Ectodermal cell (in vitro differentiated cells): ENCODE data around the gene RAB1A.
"Not testable (repeated sequence)": the region's sequence is repeated elsewhere in the genome, so short reads cannot be mapped to it uniquely, and the experiment has no call there.

ENCODE experiments used
- H3K27ac ChIP-seq: 2 replicates; pipeline ENCODE4 v1.7.0; 2013; ENCODE audit warnings: mild to moderate bottlenecking, low read depth, low read length; ENCODE audit not compliant: insufficient read depth, poor library complexity, severe bottlenecking
- H3K27me3 ChIP-seq: 2 replicates; pipeline ENCODE4 v1.7.0; 2013; ENCODE audit warnings: mild to moderate bottlenecking, low read length; ENCODE audit not compliant: insufficient read depth, control insufficient read depth, poor library complexity, severe bottlenecking
- H3K36me3 ChIP-seq: one replicate; pipeline ENCODE4 v1.7.0; 2013; ENCODE audit warnings: low read length; ENCODE audit not compliant: control insufficient read depth, insufficient read depth
- H3K4me1 ChIP-seq: one replicate; pipeline ENCODE4 v1.7.0; 2013; ENCODE audit warnings: low read length; ENCODE audit not compliant: control insufficient read depth, insufficient read depth
- H3K4me3 ChIP-seq: 2 replicates; pipeline ENCODE4 v1.7.0; 2013; ENCODE audit warnings: low read depth, low read length, control low read depth; ENCODE audit not compliant: insufficient read depth
- H3K9me3 ChIP-seq: 2 replicates; pipeline ENCODE4 v1.7.0; 2013; ENCODE audit warnings: mild to moderate bottlenecking, low read length, moderate library complexity; ENCODE audit not compliant: control insufficient read depth
- WGBS, 2 experiments: methylation state at CpG; one replicate each; pipeline ENCODE4 v1.1.7; 2013; ENCODE audit warnings: missing lambda C conversion rate in 2 of 2; 5-methylcytosine and 5-hydroxymethylcytosine counted together

The RAB1A gene

DNA sequence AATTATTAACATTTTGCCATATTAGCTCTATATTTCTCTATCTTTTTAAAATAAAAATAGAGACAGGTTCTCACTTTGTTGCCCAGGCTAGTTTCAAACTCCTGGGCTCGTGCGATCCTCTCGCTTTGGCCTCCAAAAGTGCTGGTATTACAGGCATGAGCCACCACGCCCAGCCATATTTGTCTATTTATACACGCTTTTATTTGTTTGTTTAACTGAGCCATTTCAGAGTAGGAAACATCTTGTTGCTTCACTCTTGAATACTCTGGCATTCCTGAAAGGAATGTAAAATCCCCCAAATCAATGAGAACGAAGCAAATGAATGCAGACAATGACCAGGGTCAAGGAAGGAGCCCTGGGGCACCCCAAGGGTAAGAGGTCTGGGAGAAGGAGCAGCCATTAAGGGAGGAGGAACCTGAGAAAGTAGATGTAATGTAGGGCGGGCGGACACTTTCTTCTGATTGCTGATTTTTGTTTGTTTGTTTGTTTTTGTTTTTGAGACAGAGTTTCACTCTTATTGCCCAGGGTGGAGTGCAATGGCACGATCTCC is 31.7 kb upstream of the RAB1A start:
- 85 to 89% methylated on average over 9 of the region's 9 CpGs for WGBS, 2 experiments
- no peaks in the 10 kb centered on the region for H3K27me3 ChIP-seq
- no peaks in the 10 kb centered on the region for H3K9me3 ChIP-seq
- H3K4me3 ChIP-seq = no peak overlapping the region
- no peak overlapping the region for H3K27ac ChIP-seq
- H3K36me3 ChIP-seq = no peaks in the 10 kb centered on the region
- H3K4me1 ChIP-seq = no peaks in the 10 kb centered on the region

DNA sequence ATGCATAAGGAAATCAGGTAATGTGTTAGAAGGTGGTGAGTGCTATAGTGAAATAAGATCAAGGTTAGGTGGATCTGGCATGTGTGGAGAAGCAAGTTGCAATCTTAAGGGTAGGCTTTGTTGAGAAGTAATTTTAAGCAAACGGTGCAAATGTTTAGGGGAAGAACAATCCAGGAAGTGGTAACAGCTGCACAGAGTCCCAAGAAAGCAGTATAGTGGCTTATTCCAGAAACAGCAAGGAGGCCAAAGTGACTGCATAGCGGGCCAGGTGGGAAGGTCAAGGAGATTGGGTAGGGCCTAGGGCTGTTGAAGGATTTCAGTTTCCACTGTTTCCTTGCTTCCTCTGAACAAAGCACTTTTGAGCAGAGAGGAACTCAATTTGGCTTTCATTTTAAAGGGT is 30.0 kb upstream of the RAB1A start:
- whole genome bisulfite sequencing, 2 experiments = 90 to 91% methylated on average over 2 of the region's 2 CpGs

DNA sequence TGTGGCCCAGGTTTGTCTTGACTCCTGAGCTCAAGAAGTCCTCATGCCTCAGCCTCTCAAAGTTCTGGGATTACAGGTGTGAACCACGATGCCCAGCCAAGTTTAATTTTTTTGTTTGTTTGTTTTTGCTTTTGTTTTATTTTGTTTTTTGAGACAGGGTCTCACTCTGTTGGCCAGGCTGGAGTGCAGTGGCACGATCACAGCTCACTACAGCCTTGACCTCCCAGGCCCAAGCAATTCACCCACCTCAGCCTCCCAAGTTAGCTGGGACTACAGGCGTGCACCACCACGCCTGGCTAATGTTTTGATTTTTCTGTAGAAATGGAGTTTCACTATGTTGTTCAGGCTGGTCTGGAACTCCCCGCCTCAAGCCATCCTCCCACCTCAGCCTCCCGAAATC is 29.4 kb upstream of the RAB1A start:
- no peaks in the 10 kb centered on the region for H3K36me3 ChIP-seq
- no peak overlapping the region for H3K4me3 ChIP-seq
- WGBS, 2 experiments = 93% methylated on average over 6 of the region's 6 CpGs
- H3K27me3 ChIP-seq = no peaks in the 10 kb centered on the region
- no peaks in the 10 kb centered on the region for H3K4me1 ChIP-seq
- H3K9me3 ChIP-seq = no peaks in the 10 kb centered on the region
- no peak overlapping the region for H3K27ac ChIP-seq

More for the DNA sequence above, 30.0 kb upstream of the RAB1A start:
- Histone ChIP-seq H3K4me3 (no peak overlapping the region), H3K27ac (no peak overlapping the region), H3K36me3 (no peaks in the 10 kb centered on the region), H3K27me3 (no peaks in the 10 kb centered on the region), H3K9me3 (no peaks in the 10 kb centered on the region), H3K4me1 (no peaks in the 10 kb centered on the region)

DNA sequence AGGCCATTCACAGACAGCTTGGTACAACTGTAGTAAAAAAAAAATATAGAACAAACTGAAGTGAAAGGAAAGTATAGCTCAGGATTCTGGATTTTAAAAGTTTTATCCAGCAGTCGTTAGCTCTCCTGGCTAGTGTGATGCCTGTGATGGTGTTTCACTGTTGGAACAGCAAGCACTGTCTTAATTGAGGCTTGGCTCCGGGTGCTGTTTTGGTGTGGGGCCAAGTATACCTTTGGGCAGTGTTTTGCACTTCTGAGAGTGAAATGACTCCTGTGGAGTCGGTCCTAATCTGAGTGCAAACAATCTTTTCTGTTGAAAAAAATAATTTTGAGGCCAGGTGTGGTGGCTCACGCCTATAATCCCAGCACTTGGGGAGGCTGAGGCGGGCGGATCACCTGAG is 28.7 kb upstream of the RAB1A start:
- 88% methylated on average over 6 of the region's 6 CpGs for WGBS, 2 experiments
- Histone ChIP-seq H3K27ac (no peak overlapping the region), H3K9me3 (no peaks in the 10 kb centered on the region), H3K4me1 (no peaks in the 10 kb centered on the region), H3K4me3 (no peak overlapping the region), H3K27me3 (no peaks in the 10 kb centered on the region), H3K36me3 (no peaks in the 10 kb centered on the region)

DNA sequence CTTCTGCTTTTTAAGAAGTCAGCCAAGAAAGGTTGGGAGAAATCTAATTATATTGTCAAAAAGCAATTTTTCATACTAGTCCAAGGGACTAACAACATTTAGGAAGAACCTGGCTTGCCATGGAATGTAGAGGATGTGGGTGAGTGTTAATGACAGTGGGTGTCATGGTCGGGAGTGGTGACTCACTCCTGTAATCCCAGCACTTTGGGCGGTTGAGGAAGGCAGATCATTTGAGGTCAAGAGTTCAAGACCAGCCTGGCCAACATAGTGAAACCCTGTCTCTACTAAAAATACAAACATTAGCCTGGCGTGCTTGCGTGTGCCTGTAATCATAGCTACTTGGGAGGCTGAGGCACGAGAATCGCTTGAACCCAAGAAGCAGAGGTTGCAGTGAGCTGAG is 27.9 kb upstream of the RAB1A start:
- 87 to 92% methylated on average over 6 of the region's 6 CpGs for WGBS, 2 experiments
- not testable (repeated sequence) for H3K27me3 ChIP-seq, H3K4me3 ChIP-seq, H3K9me3 ChIP-seq, H3K4me1 ChIP-seq, H3K36me3 ChIP-seq, H3K27ac ChIP-seq

DNA sequence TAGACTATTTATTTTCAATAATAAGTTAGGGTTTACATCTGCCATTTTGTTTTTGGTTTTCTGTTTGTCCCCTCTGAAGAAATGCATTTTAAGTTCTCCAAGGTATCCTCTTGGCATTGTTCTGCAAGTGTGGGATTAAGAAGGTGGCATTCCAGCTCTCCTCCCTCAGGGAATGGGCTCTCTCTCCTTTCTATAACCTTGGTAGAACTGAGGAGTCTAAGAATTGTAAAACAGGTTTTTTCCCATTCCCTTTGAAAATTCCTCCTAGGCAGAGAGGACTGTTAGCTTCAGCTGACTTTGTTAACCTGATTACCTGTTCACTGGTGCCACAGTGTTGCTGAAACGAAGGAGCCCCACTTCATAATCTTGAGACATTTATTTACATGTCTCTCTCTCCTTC is 26.1 kb upstream of the RAB1A start:
- Histone ChIP-seq H3K27ac (no peak overlapping the region), H3K4me1 (no peaks in the 10 kb centered on the region), H3K27me3 (no peaks in the 10 kb centered on the region), H3K9me3 (no peaks in the 10 kb centered on the region), H3K4me3 (no peak overlapping the region), H3K36me3 (no peaks in the 10 kb centered on the region)
- 69 to 96% methylated on average over 1 of the region's 1 CpG for WGBS, 2 experiments

DNA sequence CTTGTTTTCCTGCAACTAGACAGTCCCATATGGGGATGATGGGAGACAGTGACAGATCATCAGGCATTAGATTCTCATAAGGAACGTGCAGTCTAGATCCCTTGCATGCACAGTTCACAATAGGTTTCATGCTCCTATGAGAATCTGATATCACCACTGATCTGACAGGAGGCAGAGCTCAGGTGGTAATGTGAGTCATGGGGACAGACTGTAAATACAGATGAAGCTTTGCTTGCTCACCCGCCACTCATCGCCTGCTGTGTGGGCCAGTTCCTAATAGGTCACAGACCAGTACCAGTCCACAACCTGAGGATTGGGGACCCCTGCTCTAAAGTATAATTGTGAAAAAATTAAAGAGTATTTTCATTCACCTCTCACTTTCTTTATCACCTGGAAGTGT is 23.6 kb upstream of the RAB1A start:
- no peaks in the 10 kb centered on the region for H3K36me3 ChIP-seq
- H3K4me1 ChIP-seq = no peaks in the 10 kb centered on the region
- WGBS, 2 experiments = 91 to 93% methylated on average over 3 of the region's 3 CpGs
- no peak overlapping the region for H3K27ac ChIP-seq
- H3K9me3 ChIP-seq = no peaks in the 10 kb centered on the region
- no peaks in the 10 kb centered on the region for H3K27me3 ChIP-seq
- H3K4me3 ChIP-seq = no peak overlapping the region

DNA sequence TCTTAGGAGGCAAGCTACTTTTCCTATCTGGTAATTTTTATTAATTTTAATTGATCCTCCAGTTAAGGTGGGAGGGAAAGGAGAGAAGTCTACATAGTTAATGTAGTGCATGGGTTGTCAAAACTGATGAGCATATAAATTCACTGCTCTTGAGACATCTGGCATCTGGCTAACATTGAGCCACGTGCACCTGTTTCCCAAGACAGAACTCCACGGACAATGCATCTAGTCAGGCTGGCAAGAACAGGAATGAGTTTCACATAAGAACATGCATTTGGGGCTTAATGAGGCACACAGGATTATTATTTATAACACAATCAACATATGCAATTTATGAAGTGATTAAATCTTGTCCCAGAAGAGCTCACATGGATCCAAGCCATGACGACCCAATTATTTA is 16.2 kb upstream of the RAB1A start:
- Histone ChIP-seq H3K9me3 (no peaks in the 10 kb centered on the region), H3K27ac (no peak overlapping the region), H3K4me1 (no peaks in the 10 kb centered on the region), H3K36me3 (no peaks in the 10 kb centered on the region), H3K27me3 (no peaks in the 10 kb centered on the region), H3K4me3 (no peak overlapping the region)
- WGBS, 2 experiments = 88 to 99% methylated on average over 2 to 3 of the region's 3 CpGs

DNA sequence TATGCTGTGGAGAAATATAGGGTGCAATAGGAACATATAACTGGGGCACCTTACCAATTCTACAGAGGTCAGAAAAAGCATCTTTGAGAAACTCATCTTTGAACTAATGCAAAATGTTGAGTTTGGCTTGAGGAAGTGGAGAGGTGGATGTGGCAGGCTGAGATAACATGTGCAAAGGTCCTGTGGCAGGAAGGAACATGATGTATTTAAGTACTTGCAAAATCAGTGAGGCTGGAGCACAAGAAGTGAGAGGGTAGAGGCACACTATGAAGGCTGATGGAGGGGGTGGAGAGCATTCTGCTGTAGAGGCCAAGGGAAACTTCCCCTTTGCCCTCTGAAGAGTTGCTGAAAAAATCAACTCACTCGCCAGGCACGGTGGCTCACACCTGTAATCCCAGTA is 14.7 kb upstream of the RAB1A start:
- no peak overlapping the region for H3K4me3 ChIP-seq
- no peaks in the 10 kb centered on the region for H3K4me1 ChIP-seq
- H3K9me3 ChIP-seq = no peaks in the 10 kb centered on the region
- no peaks in the 10 kb centered on the region for H3K36me3 ChIP-seq
- H3K27ac ChIP-seq = no peak overlapping the region
- 77 to 87% methylated on average over 2 of the region's 2 CpGs for WGBS, 2 experiments
- H3K27me3 ChIP-seq = no peaks in the 10 kb centered on the region

DNA sequence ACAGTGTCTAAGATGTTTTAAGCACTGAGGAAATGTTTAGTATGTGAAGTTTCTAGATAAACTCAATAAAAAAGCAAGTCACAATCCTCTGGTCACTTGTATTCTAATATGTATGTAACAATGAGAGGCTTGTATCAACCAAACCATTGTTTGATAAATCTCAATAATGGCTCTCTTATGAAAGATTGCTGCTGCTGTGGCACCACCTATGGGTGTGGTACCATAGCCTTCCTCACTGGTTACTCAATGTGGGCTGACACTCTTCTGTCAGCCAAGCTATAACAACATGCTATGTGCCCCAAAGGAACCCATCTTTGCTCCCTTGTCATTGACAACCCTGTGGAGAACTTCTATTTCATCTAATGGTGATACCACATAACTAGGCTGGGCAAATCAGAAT is 12.6 kb upstream of the RAB1A start:
- Histone ChIP-seq H3K9me3 (no peaks in the 10 kb centered on the region), H3K36me3 (no peaks in the 10 kb centered on the region), H3K27me3 (no peaks in the 10 kb centered on the region), H3K4me1 (no peaks in the 10 kb centered on the region), H3K27ac (no peak overlapping the region), H3K4me3 (no peak overlapping the region)

DNA sequence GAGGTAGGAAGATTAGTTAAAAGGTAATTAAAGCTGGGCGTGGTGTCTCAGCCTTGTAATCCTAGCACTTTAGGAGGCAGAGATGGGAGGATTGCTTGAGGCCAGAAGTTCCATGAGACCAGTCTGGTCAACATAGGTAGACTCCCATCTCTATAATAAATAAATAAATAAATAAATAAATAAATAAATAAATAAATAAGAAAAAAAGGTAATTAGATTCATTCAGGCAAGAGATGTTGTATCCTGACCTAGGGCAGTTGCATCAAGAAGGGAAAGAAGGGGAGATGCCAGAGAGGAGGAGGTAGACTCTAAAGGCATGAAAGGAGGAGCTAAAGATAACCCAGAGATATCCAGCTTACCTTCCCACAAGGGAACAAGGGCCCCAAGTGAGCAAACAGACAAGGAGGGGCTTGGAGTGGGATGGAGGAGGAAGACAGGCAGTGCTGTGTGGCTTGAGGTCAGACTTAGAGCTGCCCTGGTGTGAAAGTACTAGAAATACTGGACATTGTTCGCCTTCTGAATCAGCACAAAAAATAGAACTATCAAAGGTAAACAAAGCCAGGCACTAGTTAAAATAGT is 7.4 kb upstream of the RAB1A start:
- WGBS, 2 experiments = 92 to 100% methylated on average over 1 to 2 of the region's 2 CpGs
- Histone ChIP-seq H3K9me3 (no peaks in the 10 kb centered on the region), H3K27me3 (no peaks in the 10 kb centered on the region), H3K4me1 (no peaks in the 10 kb centered on the region), H3K36me3 (no peaks in the 10 kb centered on the region), H3K4me3 (no peak overlapping the region), H3K27ac (no peak overlapping the region)
